H1 (cell line): ENCODE data around the gene GPX4.

Experiments
- KDM1A ChIP-seq: fragments of 200-600, 300-600 bp; sonication (generic); IDR thresholded peaks from 2 replicates; pipeline ENCODE4 v1.7.1; 2016; ENCODE audit warnings: mild to moderate bottlenecking, low read length, borderline replicate concordance
- RAD21 ChIP-seq, 2 experiments: IDR thresholded peaks in 1 of 2; conservative IDR thresholded peaks in 1 of 2; 2 replicates each; pipeline ENCODE4 v1.6.1; 2011; ENCODE audit warnings: low read depth in 2 of 2, low read length in 2 of 2, improper control_type of control experiment in 1 of 2, inconsistent platforms in 1 of 2, mild to moderate bottlenecking in 1 of 2, moderate library complexity in 1 of 2

DNA sequence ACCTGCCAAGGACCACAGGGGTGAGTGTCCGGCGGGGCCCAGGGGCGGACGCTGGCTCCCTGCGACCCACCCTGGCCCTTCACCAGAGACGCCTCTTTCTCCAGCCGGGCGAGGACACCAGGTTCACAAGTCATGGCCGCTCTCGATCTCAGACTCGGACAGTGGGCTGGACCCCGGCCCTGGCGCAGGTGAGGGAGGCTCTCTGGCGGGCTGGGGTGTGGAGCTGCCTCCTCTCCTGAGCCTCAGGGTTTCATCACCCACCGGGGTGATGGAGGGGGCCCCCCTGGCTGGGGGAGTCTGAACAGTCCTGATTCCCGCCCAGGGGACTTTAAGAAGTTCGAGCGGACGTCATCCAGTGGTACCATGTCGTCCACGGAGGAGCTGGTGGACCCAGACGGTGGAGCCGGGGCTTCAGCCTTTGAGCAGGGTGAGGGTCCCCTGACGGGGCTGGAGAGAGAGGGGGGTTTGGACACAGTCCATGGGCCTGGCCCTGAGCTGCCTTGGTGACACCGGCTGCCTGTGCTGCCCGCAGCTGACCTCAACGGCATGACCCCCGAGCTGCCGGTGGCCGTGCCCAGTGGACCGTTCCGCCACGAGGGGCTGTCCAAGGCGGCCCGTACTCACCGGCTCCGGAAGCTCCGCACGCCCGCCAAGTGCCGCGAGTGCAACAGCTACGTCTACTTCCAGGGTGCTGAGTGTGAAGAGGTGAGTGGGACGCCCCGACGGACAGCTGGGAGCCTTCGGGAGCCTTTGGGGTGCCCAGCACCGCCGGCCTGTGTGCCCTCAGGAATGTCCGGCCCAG is 23.2 kb upstream of the GPX4 start:
- TF ChIP-seq KDM1A (no peak), RAD21 (IDR thresholded peaks at IDR 0.05 in 1 of 2, conservative IDR thresholded peaks at IDR 0.05 in 1 of 2; ENCODE audit: low read depth in 2 of 2, low read length in 2 of 2) (no peak)
